ENCODE data around the gene SRSF8.

SRSF8 gene

DNA sequence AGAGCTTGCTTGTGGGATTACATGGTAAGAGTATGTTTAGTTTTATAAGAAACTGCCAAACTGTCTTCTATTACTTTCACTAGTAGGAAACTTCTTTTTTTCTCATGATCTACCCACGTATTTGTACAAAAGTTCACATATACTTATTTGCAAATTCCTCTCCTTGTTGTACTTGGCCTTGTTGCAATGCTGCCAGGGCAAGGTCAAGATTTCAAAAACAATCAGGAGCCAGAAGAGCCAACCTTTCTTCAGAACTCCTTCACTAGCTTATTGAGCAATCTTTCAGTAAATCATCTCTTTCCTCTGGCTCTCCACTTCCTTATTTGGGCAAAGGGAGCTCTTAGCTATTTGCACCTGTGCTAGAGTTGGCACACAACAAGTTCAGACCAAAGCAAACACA is 9.7 kb downstream of the SRSF8 start:
- CTCF ChIA-PET: interaction anchor here (0.5 to 15.0 kb wide), 6 partner anchors 8 to 1250 kb away, joined by 3 to 275 read pairs (median 8); partner anchors contain the start of gene ENDOD1
- Histone ChIP-seq H3K4me1 (ENCODE audit: control extremely low read depth in 1 of 4, control insufficient read depth in 4 of 4, insufficient read depth in 4 of 4, low read length in 3 of 4) (peaks cover 5 to 20% (median 8%) of the 10 kb centered on the region in 4 experiments), H3K36me3 (ENCODE audit: control insufficient read depth in 4 of 4, insufficient read depth in 4 of 4, low read length in 3 of 4) (no peaks in the 10 kb centered on the region), H3K9me3 (ENCODE audit: control extremely low read depth in 1 of 5, control insufficient read depth in 4 of 5, insufficient read depth in 2 of 5, low read depth in 1 of 5, low read length in 4 of 5) (no peaks in the 10 kb centered on the region), H3K27ac (ENCODE audit: insufficient read depth in 1 of 2, low read depth in 1 of 2, low read length in 2 of 2, poor library complexity in 1 of 2, severe bottlenecking in 2 of 2) (no peak overlapping the region), H3K4me3 (ENCODE audit: control insufficient read depth in 1 of 7, extremely low read depth in 1 of 7, insufficient read depth in 4 of 7, low read depth in 2 of 7, low read length in 6 of 7) (no peak overlapping the region), H3K27me3 (replicated peaks in 2 of 5; ENCODE audit: control insufficient read depth in 4 of 5, insufficient read depth in 5 of 5, low read length in 4 of 5) (no peaks in the 10 kb centered on the region)
- POLR2A ChIA-PET: interaction anchor here (0.7 kb wide), 2 partner anchors 72 to 121 kb away, joined by 3 to 4 read pairs; no protein-coding TSS in a partner anchor
- WGBS (ENCODE audit: insufficient coverage): 0% methylated on average over 1 of the region's 1 CpG
- peak; percentile 36 to 74 (median 59) for DNase-seq

DNA sequence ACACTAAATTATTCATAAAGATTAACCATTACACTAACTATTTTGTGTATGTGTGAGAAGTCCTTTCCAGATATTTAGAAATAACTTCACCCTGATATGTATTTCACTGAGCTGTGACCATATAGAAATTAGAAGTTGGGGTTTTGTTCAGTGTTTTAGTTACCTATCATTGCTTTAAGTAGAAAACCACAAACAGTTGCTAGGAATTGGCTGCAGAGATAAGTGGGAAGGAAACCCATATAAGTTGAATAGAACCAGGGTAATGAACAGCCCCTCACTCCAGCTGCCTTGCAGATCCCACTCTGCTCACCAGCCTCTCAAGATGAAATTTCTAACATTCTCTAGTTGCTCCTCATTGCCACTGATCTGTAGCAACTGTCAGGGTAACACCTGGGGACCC is 10.3 kb downstream of the SRSF8 start:
- CTCF ChIA-PET: interaction anchor here (1.1 to 15.0 kb wide), 5 partner anchors 8 to 68 kb away, joined by 3 to 275 read pairs (median 9); partner anchors contain the start of gene ENDOD1

DNA sequence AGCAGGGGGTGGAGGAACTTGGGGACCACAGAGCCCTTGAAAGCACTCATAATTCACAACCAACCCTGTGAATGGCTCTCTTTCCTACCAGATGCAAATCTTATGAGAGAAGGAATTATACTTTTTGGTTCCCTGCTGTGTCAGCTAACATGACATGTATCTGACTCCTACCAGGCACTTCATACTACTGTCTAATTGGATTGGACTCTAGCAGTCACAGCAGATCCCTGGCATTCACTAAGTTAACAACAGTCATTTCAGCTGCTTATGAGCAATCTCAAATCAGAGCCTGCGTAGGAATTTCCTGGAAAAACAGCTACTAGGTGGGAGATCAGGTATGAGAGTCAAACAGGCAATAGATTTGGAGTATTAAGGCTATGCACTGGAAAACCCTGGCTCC is 11.8 kb downstream of the SRSF8 start:
- H3K4me3 ChIP-seq (ENCODE audit: control insufficient read depth in 1 of 7, extremely low read depth in 1 of 7, insufficient read depth in 4 of 7, low read depth in 2 of 7, low read length in 6 of 7): no peak overlapping the region

More for the DNA sequence above, 10.3 kb downstream of the SRSF8 start:
- peak overlapping the region in 2 of 7 experiments; percentile 11 for H3K4me3 ChIP-seq (ENCODE audit: control insufficient read depth in 1 of 7, extremely low read depth in 1 of 7, insufficient read depth in 4 of 7, low read depth in 2 of 7, low read length in 6 of 7)
- H3K27me3 ChIP-seq (replicated peaks in 2 of 5; ENCODE audit: control insufficient read depth in 4 of 5, insufficient read depth in 5 of 5, low read length in 4 of 5): no peaks in the 10 kb centered on the region
- H3K36me3 ChIP-seq (ENCODE audit: control insufficient read depth in 4 of 4, insufficient read depth in 4 of 4, low read length in 3 of 4): no peaks in the 10 kb centered on the region
- H3K9me3 ChIP-seq (ENCODE audit: control extremely low read depth in 1 of 5, control insufficient read depth in 4 of 5, insufficient read depth in 2 of 5, low read depth in 1 of 5, low read length in 4 of 5): no peaks in the 10 kb centered on the region
- peak overlapping the region in 1 of 2 experiments; percentile 1 for H3K27ac ChIP-seq (ENCODE audit: insufficient read depth in 1 of 2, low read depth in 1 of 2, low read length in 2 of 2, poor library complexity in 1 of 2, severe bottlenecking in 2 of 2)
- POLR2A ChIA-PET: interaction anchor here (0.7 kb wide), 1 partner anchor 71 kb away, joined by 4 read pairs; no protein-coding TSS in a partner anchor
- DNase-seq: peak in 2 of 3 donors; percentile 38 to 57
- peaks cover 5 to 20% (median 8%) of the 10 kb centered on the region in 4 experiments for H3K4me1 ChIP-seq (ENCODE audit: control extremely low read depth in 1 of 4, control insufficient read depth in 4 of 4, insufficient read depth in 4 of 4, low read length in 3 of 4)

DNA sequence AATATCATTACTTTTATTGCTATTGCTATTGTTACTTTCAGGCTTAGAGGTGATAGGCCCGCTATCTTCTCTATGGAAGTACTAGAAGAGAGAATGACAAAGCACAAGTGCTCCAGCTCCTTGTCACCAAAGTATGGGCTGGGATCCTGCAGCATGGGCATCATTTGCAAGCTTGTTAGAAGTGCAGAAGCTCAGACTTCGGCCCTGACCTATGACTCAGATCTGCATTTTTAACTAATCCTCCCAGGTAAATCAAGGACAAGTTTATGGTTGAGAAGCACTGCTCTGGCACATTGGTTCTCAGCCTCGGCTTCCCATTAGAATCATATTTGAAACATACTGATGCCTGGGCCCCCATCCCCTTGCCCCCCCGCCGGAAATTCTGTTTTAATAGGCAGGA is 14.3 kb downstream of the SRSF8 start:
- WGBS (ENCODE audit: insufficient coverage): 75% methylated on average over 5 of the region's 5 CpGs
- Histone ChIP-seq H3K9me3 (ENCODE audit: control extremely low read depth in 1 of 5, control insufficient read depth in 4 of 5, insufficient read depth in 2 of 5, low read depth in 1 of 5, low read length in 4 of 5) (no peaks in the 10 kb centered on the region), H3K4me1 (ENCODE audit: control extremely low read depth in 1 of 4, control insufficient read depth in 4 of 4, insufficient read depth in 4 of 4, low read length in 3 of 4) (peaks cover 5 to 15% (median 7%) of the 10 kb centered on the region in 4 experiments), H3K27me3 (replicated peaks in 2 of 5; ENCODE audit: control insufficient read depth in 4 of 5, insufficient read depth in 5 of 5, low read length in 4 of 5) (no peaks in the 10 kb centered on the region), H3K36me3 (ENCODE audit: control insufficient read depth in 4 of 4, insufficient read depth in 4 of 4, low read length in 3 of 4) (no peaks in the 10 kb centered on the region), H3K4me3 (ENCODE audit: control insufficient read depth in 1 of 7, extremely low read depth in 1 of 7, insufficient read depth in 4 of 7, low read depth in 2 of 7, low read length in 6 of 7) (no peak overlapping the region), H3K27ac (ENCODE audit: insufficient read depth in 1 of 2, low read depth in 1 of 2, low read length in 2 of 2, poor library complexity in 1 of 2, severe bottlenecking in 2 of 2) (no peak overlapping the region)
- ChIA-PET CTCF (interaction anchor here (1.0 to 8.5 kb wide), 5 partner anchors 8 to 61 kb away, joined by 3 to 77 read pairs (median 4); partner anchors contain the start of gene SRSF8), POLR2A (no interaction called here)
- DNase-seq: no peak

More for the DNA sequence above, 11.8 kb downstream of the SRSF8 start:
- no peaks in the 10 kb centered on the region for H3K9me3 ChIP-seq (ENCODE audit: control extremely low read depth in 1 of 5, control insufficient read depth in 4 of 5, insufficient read depth in 2 of 5, low read depth in 1 of 5, low read length in 4 of 5)
- H3K27me3 ChIP-seq (replicated peaks in 2 of 5; ENCODE audit: control insufficient read depth in 4 of 5, insufficient read depth in 5 of 5, low read length in 4 of 5): no peaks in the 10 kb centered on the region
- peaks cover 5 to 20% (median 8%) of the 10 kb centered on the region in 4 experiments for H3K4me1 ChIP-seq (ENCODE audit: control extremely low read depth in 1 of 4, control insufficient read depth in 4 of 4, insufficient read depth in 4 of 4, low read length in 3 of 4)
- no peak for DNase-seq
- 100% methylated on average over 1 of the region's 1 CpG for WGBS (ENCODE audit: insufficient coverage)
- ChIA-PET CTCF (interaction anchor here (1.3 to 8.5 kb wide), 2 partner anchors 8 to 21 kb away, joined by 3 to 77 read pairs; partner anchors contain the start of gene SRSF8), POLR2A (no interaction called here)
- no peak overlapping the region for H3K27ac ChIP-seq (ENCODE audit: insufficient read depth in 1 of 2, low read depth in 1 of 2, low read length in 2 of 2, poor library complexity in 1 of 2, severe bottlenecking in 2 of 2)
- H3K36me3 ChIP-seq (ENCODE audit: control insufficient read depth in 4 of 4, insufficient read depth in 4 of 4, low read length in 3 of 4): no peaks in the 10 kb centered on the region

DNA sequence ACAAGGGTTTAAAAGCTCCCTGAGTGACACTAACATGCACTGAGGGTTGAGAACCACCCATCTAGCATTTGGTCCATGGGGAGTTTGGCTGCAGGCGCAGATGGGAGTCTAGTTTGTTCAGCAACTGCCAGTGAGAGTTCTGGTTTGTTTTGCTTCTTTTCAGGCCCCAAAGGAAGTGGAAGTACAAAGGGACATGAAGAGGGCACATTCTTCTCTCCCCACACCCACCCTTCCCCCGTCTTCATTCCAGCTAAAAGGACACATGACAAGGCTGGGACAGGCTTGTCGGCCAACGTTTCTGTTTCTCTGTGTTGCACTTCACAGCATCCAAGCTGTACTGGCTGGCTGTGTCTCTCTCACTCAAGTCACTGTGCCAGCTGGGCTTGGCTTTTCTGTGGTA is 14.7 kb downstream of the SRSF8 start:
- WGBS (ENCODE audit: insufficient coverage): 94% methylated on average over 3 of the region's 4 CpGs
- H3K9me3 ChIP-seq (ENCODE audit: control extremely low read depth in 1 of 5, control insufficient read depth in 4 of 5, insufficient read depth in 2 of 5, low read depth in 1 of 5, low read length in 4 of 5): no peaks in the 10 kb centered on the region
- H3K36me3 ChIP-seq (ENCODE audit: control insufficient read depth in 4 of 4, insufficient read depth in 4 of 4, low read length in 3 of 4): no peaks in the 10 kb centered on the region
- no peak for DNase-seq
- ChIA-PET CTCF (interaction anchor here (1.2 to 8.5 kb wide), 4 partner anchors 9 to 61 kb away, joined by 3 to 77 read pairs (median 4); partner anchors contain the start of gene SRSF8), POLR2A (no interaction called here)
- H3K27me3 ChIP-seq (replicated peaks in 2 of 5; ENCODE audit: control insufficient read depth in 4 of 5, insufficient read depth in 5 of 5, low read length in 4 of 5): no peaks in the 10 kb centered on the region
- no peak overlapping the region for H3K4me3 ChIP-seq (ENCODE audit: control insufficient read depth in 1 of 7, extremely low read depth in 1 of 7, insufficient read depth in 4 of 7, low read depth in 2 of 7, low read length in 6 of 7)
- peaks cover 2 to 11% (median 4%) of the 10 kb centered on the region in 4 experiments for H3K4me1 ChIP-seq (ENCODE audit: control extremely low read depth in 1 of 4, control insufficient read depth in 4 of 4, insufficient read depth in 4 of 4, low read length in 3 of 4)
- H3K27ac ChIP-seq (ENCODE audit: insufficient read depth in 1 of 2, low read depth in 1 of 2, low read length in 2 of 2, poor library complexity in 1 of 2, severe bottlenecking in 2 of 2): no peak overlapping the region

DNA sequence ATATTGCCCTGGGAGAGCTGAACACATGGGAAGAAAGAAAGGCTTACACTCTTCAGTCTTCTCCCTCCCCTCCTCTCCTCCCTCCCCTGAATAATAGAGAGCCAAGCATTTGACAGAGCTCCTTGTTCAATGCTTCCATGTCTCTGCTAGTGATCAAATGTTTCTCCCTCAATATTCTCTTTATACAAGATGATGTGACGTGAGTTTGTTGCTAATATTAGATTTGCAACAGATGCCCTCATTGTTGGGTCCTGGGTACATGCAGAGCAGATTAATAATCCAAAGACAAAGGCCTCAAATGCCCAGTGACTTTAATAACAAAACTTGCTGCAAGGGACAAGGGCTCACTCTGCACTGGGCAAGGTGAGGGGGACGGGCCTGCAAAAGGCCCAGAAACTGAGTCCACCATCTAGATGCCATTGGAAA is 15.9 kb downstream of the SRSF8 start:
- WGBS (ENCODE audit: insufficient coverage): 100% methylated on average over 1 of the region's 2 CpGs
- H3K4me3 ChIP-seq (ENCODE audit: control insufficient read depth in 1 of 7, extremely low read depth in 1 of 7, insufficient read depth in 4 of 7, low read depth in 2 of 7, low read length in 6 of 7): no peak overlapping the region
- H3K36me3 ChIP-seq (ENCODE audit: control insufficient read depth in 4 of 4, insufficient read depth in 4 of 4, low read length in 3 of 4): no peaks in the 10 kb centered on the region
- DNase-seq: no peak
- H3K4me1 ChIP-seq (ENCODE audit: control extremely low read depth in 1 of 4, control insufficient read depth in 4 of 4, insufficient read depth in 4 of 4, low read length in 3 of 4): no peaks in the 10 kb centered on the region
- H3K27me3 ChIP-seq (replicated peaks in 2 of 5; ENCODE audit: control insufficient read depth in 4 of 5, insufficient read depth in 5 of 5, low read length in 4 of 5): no peaks in the 10 kb centered on the region
- CTCF ChIA-PET: interaction anchor here (8.5 kb wide), 1 partner anchor 12 kb away, joined by 77 read pairs; the partner anchor contains the start of gene SRSF8
- H3K27ac ChIP-seq (ENCODE audit: insufficient read depth in 1 of 2, low read depth in 1 of 2, low read length in 2 of 2, poor library complexity in 1 of 2, severe bottlenecking in 2 of 2): no peak overlapping the region
- POLR2A ChIA-PET: interaction anchor here (0.6 kb wide), 1 partner anchor 30 kb away, joined by 4 read pairs; no protein-coding TSS in a partner anchor
- no peaks in the 10 kb centered on the region for H3K9me3 ChIP-seq (ENCODE audit: control extremely low read depth in 1 of 5, control insufficient read depth in 4 of 5, insufficient read depth in 2 of 5, low read depth in 1 of 5, low read length in 4 of 5)

DNA sequence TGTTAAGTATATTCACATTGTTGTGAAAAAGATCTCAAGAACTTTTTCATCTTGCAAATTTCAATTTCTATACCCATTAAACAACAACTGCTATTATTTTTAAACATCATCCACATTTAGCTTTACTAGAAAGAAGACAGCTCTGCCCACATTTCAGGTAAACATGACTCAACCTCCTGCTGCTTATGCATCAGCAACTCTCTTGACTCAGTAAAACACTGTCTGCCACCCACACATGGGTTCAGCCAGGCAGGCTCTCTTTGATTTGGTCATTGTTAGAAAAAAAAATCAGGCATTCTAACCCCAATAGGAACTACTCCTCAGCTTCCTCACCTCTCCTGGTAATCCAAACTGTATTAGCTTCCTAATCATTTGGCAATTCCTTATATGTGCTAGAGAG is 17.8 kb downstream of the SRSF8 start:
- no peak for DNase-seq

More for the DNA sequence above, 17.8 kb downstream of the SRSF8 start:
- ChIA-PET POLR2A (no interaction called here), CTCF (interaction anchor here (1.4 to 8.5 kb wide), 6 partner anchors 8 to 64 kb away, joined by 3 to 77 read pairs (median 5); partner anchors contain the start of gene SRSF8)
- H3K27me3 ChIP-seq (replicated peaks in 2 of 5; ENCODE audit: control insufficient read depth in 4 of 5, insufficient read depth in 5 of 5, low read length in 4 of 5): no peaks in the 10 kb centered on the region
- no peak overlapping the region for H3K4me3 ChIP-seq (ENCODE audit: control insufficient read depth in 1 of 7, extremely low read depth in 1 of 7, insufficient read depth in 4 of 7, low read depth in 2 of 7, low read length in 6 of 7)
- no peaks in the 10 kb centered on the region for H3K9me3 ChIP-seq (ENCODE audit: control extremely low read depth in 1 of 5, control insufficient read depth in 4 of 5, insufficient read depth in 2 of 5, low read depth in 1 of 5, low read length in 4 of 5)
- H3K27ac ChIP-seq (ENCODE audit: insufficient read depth in 1 of 2, low read depth in 1 of 2, low read length in 2 of 2, poor library complexity in 1 of 2, severe bottlenecking in 2 of 2): no peak overlapping the region
- H3K4me1 ChIP-seq (ENCODE audit: control extremely low read depth in 1 of 4, control insufficient read depth in 4 of 4, insufficient read depth in 4 of 4, low read length in 3 of 4): peaks cover 0 to 10% (median 7%) of the 10 kb centered on the region in 4 experiments
- H3K36me3 ChIP-seq (ENCODE audit: control insufficient read depth in 4 of 4, insufficient read depth in 4 of 4, low read length in 3 of 4): no peaks in the 10 kb centered on the region
